ENCODE data around the gene COL9A1. TPM values are rescaled to one million over a fixed set of nuclear protein-coding genes. Genes with fewer than 3 reads are reported as not detected.

Gene COL9A1
- total RNA-seq, 3 donors from 2014 or later (not counting 1 experiment from before 2014, with no cell fraction given), result not detected

DNA sequence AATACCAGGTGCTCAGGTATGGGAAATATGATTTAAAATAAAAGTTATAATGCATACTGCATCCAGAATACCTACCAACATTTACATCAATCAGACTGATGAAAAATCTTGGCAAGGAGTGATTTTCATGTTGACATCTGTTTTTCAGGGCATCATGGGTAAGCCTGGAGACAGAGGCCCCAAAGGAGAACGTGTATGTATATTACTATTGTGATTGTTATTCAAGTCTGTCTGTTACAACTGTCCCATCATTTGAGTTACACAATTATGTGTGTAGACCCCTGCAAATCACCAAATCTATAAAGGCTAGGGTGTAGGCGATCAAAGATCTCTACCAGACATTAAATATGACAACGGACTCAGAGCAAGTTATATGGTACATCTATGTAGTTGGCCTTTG lies 118.2 kb downstream of the COL9A1 start:
- intact Hi-C loops (cut with micrococcal nuclease), result no loop called here
- ATAC-seq, result no peak
- Histone ChIP-seq H3K4me1 (ENCODE audit: control insufficient read depth, insufficient read depth, low read length) (no peaks in the 10 kb centered on the region), H3K4me3 (ENCODE audit: low read length) (no peak overlapping the region), H3K27me3 (ENCODE audit: control insufficient read depth, insufficient read depth, low read length) (no peaks in the 10 kb centered on the region), H3K27ac (ENCODE audit: low read length) (no peak overlapping the region), H3K9me3 (ENCODE audit: control insufficient read depth, insufficient read depth, low read length) (no peaks in the 10 kb centered on the region), H3K36me3 (ENCODE audit: control insufficient read depth, insufficient read depth, low read length) (no peaks in the 10 kb centered on the region)
- Mint-ChIP-seq H3K36me3 (no peaks in the 10 kb centered on the region), H3K4me3 (no peak overlapping the region), H3K27me3 (ENCODE audit: low read depth in 2 of 2) (no peaks in the 10 kb centered on the region), H3K27ac (no peak overlapping the region), H3K9me3 (peaks cover 0 to 2% of the 10 kb centered on the region in 2 donors), H3K4me1 (no peaks in the 10 kb centered on the region)
- DNase-seq, result no peak
- TF ChIP-seq, protein P1, sequence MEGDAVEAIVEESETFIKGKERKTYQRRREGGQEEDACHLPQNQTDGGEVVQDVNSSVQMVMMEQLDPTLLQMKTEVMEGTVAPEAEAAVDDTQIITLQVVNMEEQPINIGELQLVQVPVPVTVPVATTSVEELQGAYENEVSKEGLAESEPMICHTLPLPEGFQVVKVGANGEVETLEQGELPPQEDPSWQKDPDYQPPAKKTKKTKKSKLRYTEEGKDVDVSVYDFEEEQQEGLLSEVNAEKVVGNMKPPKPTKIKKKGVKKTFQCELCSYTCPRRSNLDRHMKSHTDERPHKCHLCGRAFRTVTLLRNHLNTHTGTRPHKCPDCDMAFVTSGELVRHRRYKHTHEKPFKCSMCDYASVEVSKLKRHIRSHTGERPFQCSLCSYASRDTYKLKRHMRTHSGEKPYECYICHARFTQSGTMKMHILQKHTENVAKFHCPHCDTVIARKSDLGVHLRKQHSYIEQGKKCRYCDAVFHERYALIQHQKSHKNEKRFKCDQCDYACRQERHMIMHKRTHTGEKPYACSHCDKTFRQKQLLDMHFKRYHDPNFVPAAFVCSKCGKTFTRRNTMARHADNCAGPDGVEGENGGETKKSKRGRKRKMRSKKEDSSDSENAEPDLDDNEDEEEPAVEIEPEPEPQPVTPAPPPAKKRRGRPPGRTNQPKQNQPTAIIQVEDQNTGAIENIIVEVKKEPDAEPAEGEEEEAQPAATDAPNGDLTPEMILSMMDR (IDR thresholded peaks at IDR 0.05), result no peak
- WGBS (ENCODE audit: insufficient coverage), result 100% methylated on average over 2 of the region's 3 CpGs

- H3K9me3 Mint-ChIP-seq, result peaks cover 0 to 2% of the 10 kb centered on the region in 2 donors
- H3K36me3 ChIP-seq (ENCODE audit: control insufficient read depth, insufficient read depth, low read length), result no peaks in the 10 kb centered on the region
- H3K27ac ChIP-seq (ENCODE audit: low read length), result no peak overlapping the region
- H3K27me3 Mint-ChIP-seq (ENCODE audit: low read depth in 2 of 2), result no peaks in the 10 kb centered on the region
- no peaks in the 10 kb centered on the region for H3K4me1 Mint-ChIP-seq
- WGBS (ENCODE audit: insufficient coverage), result 68% methylated on average over 3 of the region's 3 CpGs
- H3K27me3 ChIP-seq (ENCODE audit: control insufficient read depth, insufficient read depth, low read length), result no peaks in the 10 kb centered on the region
- H3K4me1 ChIP-seq (ENCODE audit: control insufficient read depth, insufficient read depth, low read length), result no peaks in the 10 kb centered on the region
- H3K36me3 Mint-ChIP-seq, result no peaks in the 10 kb centered on the region
- H3K4me3 ChIP-seq (ENCODE audit: low read length), result no peak overlapping the region
- no peak for ATAC-seq
- intact Hi-C loops (cut with micrococcal nuclease), result no loop called here
- DNase-seq, result no peak
- TF ChIP-seq, protein P1 (IDR thresholded peaks at IDR 0.05), result no peak
- H3K27ac Mint-ChIP-seq, result no peak overlapping the region
- no peak overlapping the region for H3K4me3 Mint-ChIP-seq
- H3K9me3 ChIP-seq (ENCODE audit: control insufficient read depth, insufficient read depth, low read length), result no peaks in the 10 kb centered on the region
These were observed 119.3 kb downstream of the COL9A1 start for GRCh38 chr6:70183538-70183937.

DNA sequence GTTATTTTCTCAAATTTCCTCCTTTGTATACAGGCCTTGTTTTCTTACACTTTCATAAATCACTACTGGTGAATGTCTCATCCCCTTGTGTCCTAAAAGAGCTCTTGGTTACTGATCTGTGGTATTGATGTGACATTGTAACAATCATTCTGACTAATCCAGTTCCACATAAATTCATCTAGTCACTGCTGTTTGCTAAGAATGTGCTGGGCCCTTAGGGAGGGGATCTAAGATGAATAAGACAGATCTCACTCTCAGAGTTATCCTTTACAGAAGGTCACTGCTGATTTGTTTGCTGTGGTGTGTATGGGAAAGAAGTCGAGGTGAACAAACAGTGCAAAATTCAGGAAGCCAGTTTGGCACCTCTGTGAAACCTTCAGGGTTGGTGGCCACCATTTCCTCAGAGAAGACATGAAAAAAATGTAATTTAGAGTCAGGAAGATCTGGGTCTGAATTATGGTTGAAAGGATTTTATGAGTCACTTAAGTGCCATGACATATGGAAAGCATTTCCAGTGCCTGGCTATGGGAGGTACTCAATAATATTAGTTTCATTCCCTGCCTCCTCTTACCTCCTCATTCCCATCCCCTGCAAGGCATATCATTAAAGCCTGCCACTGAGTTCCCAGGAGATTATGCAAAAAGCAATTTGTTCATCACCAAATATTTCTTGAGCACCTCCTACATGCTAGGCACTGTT lies 121.8 kb downstream of the COL9A1 start:
- no peaks in the 10 kb centered on the region for H3K4me1 Mint-ChIP-seq
- WGBS (ENCODE audit: insufficient coverage), result 58% methylated on average over 1 of the region's 1 CpG
- TF ChIP-seq, protein P1 (IDR thresholded peaks at IDR 0.05), result no peak
- H3K27ac Mint-ChIP-seq, result no peak overlapping the region
- DNase-seq (no peak), ATAC-seq (no peak)
- Histone ChIP-seq H3K27ac (ENCODE audit: low read length) (no peak overlapping the region), H3K27me3 (ENCODE audit: control insufficient read depth, insufficient read depth, low read length) (no peaks in the 10 kb centered on the region), H3K9me3 (ENCODE audit: control insufficient read depth, insufficient read depth, low read length) (no peaks in the 10 kb centered on the region), H3K36me3 (ENCODE audit: control insufficient read depth, insufficient read depth, low read length) (no peaks in the 10 kb centered on the region), H3K4me1 (ENCODE audit: control insufficient read depth, insufficient read depth, low read length) (no peaks in the 10 kb centered on the region), H3K4me3 (ENCODE audit: low read length) (no peak overlapping the region)
- H3K9me3 Mint-ChIP-seq, result no peaks in the 10 kb centered on the region
- H3K27me3 Mint-ChIP-seq (ENCODE audit: low read depth in 2 of 2), result no peaks in the 10 kb centered on the region
- H3K36me3 Mint-ChIP-seq, result no peaks in the 10 kb centered on the region
- intact Hi-C loops (cut with micrococcal nuclease), result no loop called here
- no peak overlapping the region for H3K4me3 Mint-ChIP-seq
